Measurements from ENCODE around the gene FAM236B. TPM values are rescaled to one million over a fixed set of nuclear protein-coding genes. Genes with fewer than 3 reads are reported as not detected.
"Not testable (repeated sequence)": the region's sequence is repeated elsewhere in the genome, so short reads cannot be mapped to it uniquely, and the experiment has no call there.

Gene FAM236B
- total RNA-seq: not detected

GRCh38 chrX:72782560-72782959, at the start of gene FAM236B:
FAM236B (minus strand) TSS chrX:72782660; CDS start chrX:72782560, 100 bp downstream.
- H3K27me3 ChIP-seq; DNase-seq (ENCODE audit: low spot score in 2 of 2); H3K27ac ChIP-seq; H3K36me3 ChIP-seq; intact Hi-C loops (cut with DNase I; ENCODE audit: low total_unique reads); H3K9me3 ChIP-seq; H3K4me3 ChIP-seq; H3K4me1 ChIP-seq: not testable (repeated sequence)

- H3K4me1 ChIP-seq; DNase-seq (ENCODE audit: low spot score in 2 of 2); H3K9me3 ChIP-seq; H3K27me3 ChIP-seq; H3K27ac ChIP-seq; H3K36me3 ChIP-seq; H3K4me3 ChIP-seq; intact Hi-C loops (cut with DNase I; ENCODE audit: low total_unique reads): not testable (repeated sequence)
Measured at GRCh38 chrX:72830701-72831100, 48.2 kb upstream of the FAM236B start.

- intact Hi-C loops (cut with DNase I; ENCODE audit: low total_unique reads); DNase-seq (ENCODE audit: low spot score in 2 of 2); H3K27me3 ChIP-seq; H3K36me3 ChIP-seq; H3K4me3 ChIP-seq; H3K27ac ChIP-seq; H3K9me3 ChIP-seq; H3K4me1 ChIP-seq: not testable (repeated sequence)
Measured at GRCh38 chrX:72808110-72808509, 25.6 kb upstream of the FAM236B start, which contains the start of gene FAM236D. FAM236D (minus strand) TSS chrX:72808210; CDS start chrX:72808110, 100 bp downstream.

GRCh38 chrX:72790390-72790789, 7.9 kb upstream of the FAM236B start:
- H3K4me1 ChIP-seq; H3K27ac ChIP-seq; H3K4me3 ChIP-seq; intact Hi-C loops (cut with DNase I; ENCODE audit: low total_unique reads); H3K9me3 ChIP-seq; DNase-seq (ENCODE audit: low spot score in 2 of 2); H3K27me3 ChIP-seq; H3K36me3 ChIP-seq: not testable (repeated sequence)

GRCh38 chrX:72788142-72788541, 5.7 kb upstream of the FAM236B start:
- DNase-seq (ENCODE audit: low spot score in 2 of 2); H3K4me1 ChIP-seq; H3K27ac ChIP-seq; H3K9me3 ChIP-seq; H3K36me3 ChIP-seq; H3K27me3 ChIP-seq; intact Hi-C loops (cut with DNase I; ENCODE audit: low total_unique reads); H3K4me3 ChIP-seq: not testable (repeated sequence)

GRCh38 chrX:72783964-72784363, 1.5 kb upstream of the FAM236B start:
- H3K9me3 ChIP-seq; H3K36me3 ChIP-seq; H3K27me3 ChIP-seq; intact Hi-C loops (cut with DNase I; ENCODE audit: low total_unique reads); DNase-seq (ENCODE audit: low spot score in 2 of 2); H3K27ac ChIP-seq; H3K4me1 ChIP-seq; H3K4me3 ChIP-seq: not testable (repeated sequence)

- intact Hi-C loops (cut with DNase I; ENCODE audit: low total_unique reads); DNase-seq (ENCODE audit: low spot score in 2 of 2); H3K27ac ChIP-seq; H3K4me3 ChIP-seq; H3K4me1 ChIP-seq; H3K36me3 ChIP-seq; H3K9me3 ChIP-seq; H3K27me3 ChIP-seq: not testable (repeated sequence)
Measured at GRCh38 chrX:72783365-72783936, 991 bp upstream of the FAM236B start.

- H3K27me3 ChIP-seq; DNase-seq (ENCODE audit: low spot score in 2 of 2); H3K4me1 ChIP-seq; intact Hi-C loops (cut with DNase I; ENCODE audit: low total_unique reads); H3K4me3 ChIP-seq; H3K27ac ChIP-seq; H3K9me3 ChIP-seq; H3K36me3 ChIP-seq: not testable (repeated sequence)
Measured at GRCh38 chrX:72778146-72778545, 4.3 kb downstream of the FAM236B start.

GRCh38 chrX:72777467-72777790, 5.0 kb downstream of the FAM236B start:
- H3K9me3 ChIP-seq; DNase-seq (ENCODE audit: low spot score in 2 of 2); H3K27ac ChIP-seq; intact Hi-C loops (cut with DNase I; ENCODE audit: low total_unique reads); H3K4me3 ChIP-seq; H3K27me3 ChIP-seq; H3K36me3 ChIP-seq; H3K4me1 ChIP-seq: not testable (repeated sequence)

GRCh38 chrX:72776653-72777466, 5.6 kb downstream of the FAM236B start, which contains the start of gene DMRTC1B:
DMRTC1B (plus strand) TSS chrX:72776890; CDS start chrX:72845136, 68,246 bp downstream.
- H3K4me3 ChIP-seq; H3K27me3 ChIP-seq; H3K9me3 ChIP-seq; DNase-seq (ENCODE audit: low spot score in 2 of 2); H3K36me3 ChIP-seq; H3K4me1 ChIP-seq; intact Hi-C loops (cut with DNase I; ENCODE audit: low total_unique reads); H3K27ac ChIP-seq: not testable (repeated sequence)

- H3K4me1 ChIP-seq; DNase-seq (ENCODE audit: low spot score in 2 of 2); intact Hi-C loops (cut with DNase I; ENCODE audit: low total_unique reads): not testable (repeated sequence)
Measured at GRCh38 chrX:72760454-72760853, 22.0 kb downstream of the FAM236B start.

GRCh38 chrX:72748545-72748944, 33.9 kb downstream of the FAM236B start:
- H3K27ac ChIP-seq; H3K27me3 ChIP-seq; H3K4me1 ChIP-seq; intact Hi-C loops (cut with DNase I; ENCODE audit: low total_unique reads); H3K36me3 ChIP-seq; H3K4me3 ChIP-seq; DNase-seq (ENCODE audit: low spot score in 2 of 2); H3K9me3 ChIP-seq: not testable (repeated sequence)

More at GRCh38 chrX:72760454-72760853, 22.0 kb downstream of the FAM236B start:
- H3K27ac ChIP-seq, H3K4me3 ChIP-seq, H3K9me3 ChIP-seq, H3K27me3 ChIP-seq, H3K36me3 ChIP-seq: not testable (repeated sequence)

- H3K27ac ChIP-seq; H3K27me3 ChIP-seq; H3K4me1 ChIP-seq; H3K4me3 ChIP-seq; intact Hi-C loops (cut with DNase I; ENCODE audit: low total_unique reads); DNase-seq (ENCODE audit: low spot score in 2 of 2); H3K9me3 ChIP-seq; H3K36me3 ChIP-seq: not testable (repeated sequence)
Measured at GRCh38 chrX:72745546-72745945, 36.9 kb downstream of the FAM236B start.

Data from breast epithelium (tissue), 4 donors.